Stimulated activated CD4-positive, alpha-beta T cell treated with anti-CD3 and anti-CD28 coated beads, Interleukin-1b, Interleukin-23, amount 100 ng/mL, for 48 hours (primary cell): ENCODE measurements around the gene PLPPR5.
"Not testable (repeated sequence)": the region's sequence is repeated elsewhere in the genome, so short reads cannot be mapped to it uniquely, and the experiment has no call there.

Experiments used
- DNase-seq: peaks from one replicate; pipeline ENCODE4 v3.0.0-alpha.2; 2020

Gene PLPPR5

GRCh38 chr1:99004861-99005442 is at the start of gene PLPPR5:
TSS of gene PLPPR5 (minus strand) at chr1:99004861. CDS start at chr1:99004671, 190 bp downstream.
- no peak for DNase-seq

DNA sequence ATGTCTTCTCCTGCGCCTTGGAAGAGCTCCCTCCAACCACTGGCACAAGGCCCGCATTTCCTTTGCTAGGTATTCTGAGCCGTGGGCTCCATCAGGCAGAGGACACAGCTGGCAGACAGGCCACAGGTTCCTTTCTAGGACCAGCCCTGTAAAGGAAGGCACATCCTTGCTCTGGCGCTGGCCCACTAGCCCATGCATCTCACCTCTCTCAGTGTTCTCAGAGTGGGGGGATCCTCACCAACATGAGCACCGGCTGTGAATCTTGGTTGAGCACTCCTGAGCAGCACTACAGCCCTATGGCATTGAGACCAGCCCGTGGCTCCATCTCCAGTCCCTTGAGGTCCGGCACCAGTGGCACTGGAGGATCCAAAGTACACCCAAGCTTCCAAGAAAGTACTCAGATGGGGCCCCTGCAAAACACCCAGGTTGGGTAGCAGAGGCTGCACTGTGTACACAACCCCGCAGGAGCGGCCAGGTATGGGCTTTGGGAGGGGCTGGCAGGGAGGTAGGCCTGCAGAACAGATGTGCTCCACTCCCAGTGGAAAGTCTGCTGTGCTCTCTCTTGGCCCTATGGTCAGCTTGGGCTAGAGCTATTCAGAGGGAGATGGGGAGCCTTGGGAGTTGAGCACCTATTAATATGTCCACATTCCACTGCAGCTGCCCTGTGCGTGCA is 47.1 kb upstream of the PLPPR5 start:
- no peak for DNase-seq

DNA sequence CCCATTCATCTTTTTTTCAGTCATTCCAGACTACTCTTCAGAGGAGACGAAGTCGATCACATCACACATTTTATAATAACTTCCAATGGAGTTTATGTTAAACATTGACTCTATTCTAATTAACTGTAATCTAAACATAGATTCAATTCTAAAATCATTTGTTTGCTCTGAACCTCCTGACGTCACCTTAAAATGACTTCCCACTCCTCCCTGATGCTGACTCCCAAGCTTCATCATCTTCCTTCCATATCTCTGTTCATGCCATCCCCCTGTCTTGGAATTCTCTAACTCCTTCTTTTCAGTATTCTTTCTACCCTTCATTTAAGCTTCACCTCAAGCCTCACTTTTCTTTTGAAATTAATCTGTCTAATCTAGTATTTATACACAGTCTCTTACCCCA is 45.1 kb upstream of the PLPPR5 start:
- no peak for DNase-seq

- not testable (repeated sequence) for DNase-seq
Measured at GRCh38 chr1:99036746-99037145, 32.1 kb upstream of the PLPPR5 start.

DNA sequence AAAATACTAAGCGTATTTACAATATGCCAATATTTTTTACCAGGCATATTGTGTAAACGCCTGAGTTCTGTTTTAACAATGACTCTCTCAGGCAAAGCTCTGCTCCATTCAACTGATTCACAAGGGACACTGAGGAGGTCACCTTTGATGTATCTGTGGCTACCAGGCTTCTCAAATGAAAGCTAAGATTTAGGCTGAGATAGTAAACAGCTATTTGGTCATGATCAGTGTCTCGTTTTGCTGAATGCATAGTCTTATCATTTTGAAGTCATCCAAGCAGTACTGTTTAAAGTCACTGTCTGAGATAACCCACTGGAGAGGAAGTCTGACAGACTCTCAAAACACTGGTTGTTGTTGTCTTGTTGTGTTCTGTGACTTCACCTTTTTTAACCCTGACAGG is 13.7 kb upstream of the PLPPR5 start:
- DNase-seq: no peak

DNA sequence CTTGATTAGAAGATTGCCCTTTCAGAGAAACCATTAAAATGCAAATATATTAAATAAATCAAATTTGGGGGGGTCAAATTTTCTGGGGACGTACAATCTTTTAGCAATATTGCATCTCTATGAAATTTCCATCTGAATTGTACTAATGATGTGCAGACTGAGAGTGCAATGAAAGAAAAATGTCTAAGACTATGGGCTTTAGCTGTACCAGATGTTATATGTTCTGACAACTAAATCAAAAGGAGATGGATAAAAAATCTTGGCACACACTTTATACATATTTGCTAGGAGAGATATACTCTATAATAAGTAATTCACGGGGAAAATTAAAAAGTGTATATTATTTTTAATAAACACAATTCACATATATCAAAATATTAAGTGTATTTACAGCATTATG is 13.0 kb upstream of the PLPPR5 start:
- no peak for DNase-seq

DNA sequence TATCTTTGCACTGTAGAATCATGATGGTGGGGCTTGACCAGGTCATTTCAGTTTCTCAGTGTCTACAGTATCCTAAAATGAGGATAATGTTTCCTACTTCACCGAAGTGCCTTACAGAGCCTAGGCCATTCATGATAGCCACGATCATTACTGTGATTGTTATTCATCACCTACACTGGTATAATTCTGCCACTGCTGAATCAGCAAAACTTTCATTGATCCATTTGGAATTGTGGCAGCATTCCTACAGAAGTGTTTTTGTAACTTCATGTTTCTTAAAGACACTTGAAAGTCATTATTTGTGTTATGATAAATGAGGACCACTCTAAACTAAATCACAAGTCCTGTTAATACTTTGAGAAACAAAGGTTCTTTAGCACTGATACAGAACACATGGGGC is 6.0 kb upstream of the PLPPR5 start:
- DNase-seq: no peak

- no peak for DNase-seq
Measured at GRCh38 chr1:99007366-99007765, 2.7 kb upstream of the PLPPR5 start.

GRCh38 chr1:99005537-99005942 is 879 bp upstream of the PLPPR5 start:
- no peak for DNase-seq

DNA sequence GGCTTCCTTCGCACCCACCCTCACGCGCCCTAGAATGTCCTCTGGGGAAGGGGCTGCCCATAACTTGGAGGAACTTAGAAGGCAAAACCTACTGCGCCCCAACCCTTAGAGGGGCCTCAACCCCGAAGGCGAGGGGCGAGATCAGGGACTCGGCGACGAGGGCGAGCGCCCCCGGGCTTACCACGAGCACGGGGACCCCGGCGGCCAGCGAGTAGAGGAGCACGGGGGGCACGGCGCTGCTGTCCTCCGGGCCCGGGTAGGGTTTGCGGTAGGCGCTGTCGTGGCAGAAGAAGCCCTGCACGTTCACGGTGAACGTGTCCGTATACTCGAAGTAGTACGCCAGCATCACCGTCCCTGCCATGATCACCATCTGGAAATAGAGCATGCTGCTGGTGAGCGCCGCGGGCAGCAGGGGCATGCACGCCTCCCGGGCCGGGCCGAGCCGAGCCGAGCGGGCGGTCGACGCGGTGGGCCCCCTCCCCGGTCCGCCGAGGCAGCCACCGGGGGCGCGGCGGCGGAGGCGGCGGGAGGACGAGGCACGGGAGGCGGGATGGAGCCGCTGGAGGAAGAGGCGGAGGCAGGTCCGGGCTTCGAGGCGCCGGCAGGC is 304 bp downstream of the PLPPR5 start:
- DNase-seq: peak; percentile 16

DNA sequence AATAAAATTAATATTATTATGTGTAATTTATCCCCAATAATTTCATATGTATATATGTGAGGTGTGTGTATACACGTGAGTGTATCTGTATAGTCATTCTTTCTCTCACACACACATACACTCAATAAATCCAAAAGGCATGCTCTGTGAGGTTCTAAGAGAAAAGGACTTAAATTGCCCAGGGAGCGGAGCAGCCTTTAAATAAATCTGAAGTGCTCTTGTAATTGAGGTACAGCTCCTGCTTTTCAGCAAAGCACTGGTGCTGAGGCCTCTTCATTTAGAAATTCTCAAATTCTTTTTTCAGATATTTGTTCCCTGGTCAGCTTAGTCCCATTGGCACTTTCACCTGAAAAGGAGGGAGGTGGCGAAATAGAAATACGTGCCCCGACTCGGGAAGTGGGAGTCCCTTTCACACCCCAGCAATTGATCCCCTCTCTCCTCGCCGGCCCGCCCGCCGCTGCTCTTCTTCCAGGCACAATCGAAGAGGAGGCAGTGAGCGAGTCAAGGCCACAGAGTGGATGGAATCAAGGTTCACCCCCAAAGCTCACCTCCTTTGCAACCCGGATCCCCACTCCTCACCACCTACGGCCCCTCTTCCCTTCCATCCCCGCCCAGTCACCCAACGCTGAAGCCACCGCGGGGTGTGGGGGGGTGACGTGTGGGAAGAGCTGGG is 944 bp downstream of the PLPPR5 start:
- DNase-seq: no peak

DNA sequence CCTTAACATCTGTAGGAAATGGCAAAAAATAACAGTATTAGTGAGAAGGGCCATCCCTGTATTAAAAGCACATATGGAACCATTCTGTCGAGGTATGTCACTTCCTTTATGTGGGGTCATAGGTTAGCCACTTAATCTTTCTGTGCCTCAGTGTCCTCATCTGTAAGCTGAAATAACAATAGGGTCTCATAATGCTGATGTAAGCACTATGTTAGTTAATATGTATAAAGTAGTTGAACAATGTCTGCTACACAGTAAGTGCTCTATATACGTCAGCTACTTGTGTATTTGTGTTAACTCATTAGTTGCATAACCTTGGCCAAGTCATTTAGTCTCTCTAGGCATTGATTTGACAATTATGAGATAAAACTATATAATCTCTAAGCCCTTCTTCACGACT is 11.8 kb downstream of the PLPPR5 start:
- DNase-seq: no peak

DNA sequence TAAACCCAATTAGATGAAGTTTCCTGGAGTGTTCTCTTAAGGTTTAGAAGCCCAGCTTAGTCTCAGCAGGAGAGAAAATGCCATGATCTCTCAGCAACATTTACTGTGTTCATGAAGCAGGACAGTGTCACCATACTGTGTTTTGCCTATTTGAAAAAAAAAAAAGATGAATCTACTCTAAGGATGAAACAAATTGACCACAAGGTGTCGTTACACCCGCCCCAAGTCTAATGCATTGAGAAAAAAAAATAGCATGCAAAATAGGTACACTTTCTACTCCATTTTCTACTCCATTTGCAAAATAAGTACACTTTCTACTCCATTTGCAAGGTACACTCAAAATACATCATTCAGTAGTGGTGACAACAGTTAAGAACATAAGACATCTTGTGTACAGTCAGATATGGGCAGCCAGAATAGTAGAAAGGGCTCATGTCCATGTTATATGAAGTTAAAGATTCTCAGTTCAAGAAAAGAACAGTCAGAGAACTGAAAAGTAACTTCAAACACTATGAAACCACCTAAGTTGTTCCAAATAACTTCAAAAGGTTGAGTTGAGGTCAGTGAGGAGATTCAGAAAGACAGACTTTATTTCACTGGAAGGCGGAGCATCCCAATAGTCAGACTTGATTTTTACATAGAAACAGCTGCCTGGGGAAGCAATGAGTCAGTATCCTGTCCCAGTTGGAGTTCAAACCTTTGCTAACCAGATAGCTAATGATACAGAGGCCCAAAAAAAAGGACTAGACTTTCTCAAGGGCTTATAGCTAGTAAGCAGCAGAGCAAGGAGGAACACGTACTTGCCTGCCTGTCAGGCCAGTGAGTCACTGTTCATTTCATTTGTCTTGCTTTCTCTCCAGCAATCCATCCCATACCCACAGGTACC is 13.3 kb downstream of the PLPPR5 start:
- DNase-seq: peak; percentile 41

- DNase-seq: no peak
Measured at GRCh38 chr1:98989556-98989907, 15.1 kb downstream of the PLPPR5 start.

DNA sequence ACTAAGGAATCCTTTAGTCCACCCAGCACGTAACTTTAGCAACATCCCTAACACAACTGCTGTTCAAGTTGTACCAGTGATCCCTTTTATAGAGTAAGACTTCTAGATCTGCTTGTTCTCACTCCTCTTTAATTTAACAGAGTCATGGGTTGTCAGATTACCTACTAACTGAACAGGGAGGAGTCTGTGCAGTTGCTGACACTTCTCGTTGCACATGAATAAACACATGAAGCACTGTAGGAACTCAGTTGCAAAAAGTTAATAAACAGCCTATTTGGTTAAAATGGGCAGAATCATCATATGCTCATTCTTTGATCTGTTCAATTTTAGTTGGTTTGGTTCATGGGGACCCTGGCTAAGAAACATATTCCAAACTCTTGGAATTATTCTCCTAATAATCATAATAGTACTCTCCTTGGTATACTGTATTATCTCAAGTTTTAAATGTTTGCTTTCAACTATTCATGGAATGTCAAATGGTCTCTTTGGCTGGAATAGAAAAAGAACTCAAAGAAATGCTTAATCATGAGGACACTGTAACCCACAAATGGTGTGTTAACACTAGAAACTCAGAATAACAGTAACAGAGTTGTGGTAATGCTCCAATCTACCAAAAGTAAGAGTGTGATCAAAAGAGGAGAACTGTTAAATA is 15.6 kb downstream of the PLPPR5 start:
- DNase-seq: no peak

DNA sequence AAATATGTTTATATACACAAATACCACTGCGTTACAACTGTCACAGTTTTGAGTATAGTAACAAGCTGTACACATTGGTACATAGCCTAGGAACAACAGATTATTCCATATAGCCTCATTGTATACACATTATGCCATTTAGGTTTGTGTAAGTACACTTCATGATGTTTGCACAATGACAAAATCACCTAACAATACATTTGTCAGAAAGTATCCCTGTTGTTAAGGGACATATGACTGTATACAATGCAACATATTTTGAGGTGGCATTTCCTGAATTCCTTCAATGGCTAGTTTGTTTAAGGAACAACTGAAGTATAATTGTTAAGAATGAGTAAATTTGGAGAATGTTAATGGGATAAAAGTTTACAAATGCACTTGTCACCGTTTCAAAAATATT is 19.0 kb downstream of the PLPPR5 start:
- no peak for DNase-seq

DNA sequence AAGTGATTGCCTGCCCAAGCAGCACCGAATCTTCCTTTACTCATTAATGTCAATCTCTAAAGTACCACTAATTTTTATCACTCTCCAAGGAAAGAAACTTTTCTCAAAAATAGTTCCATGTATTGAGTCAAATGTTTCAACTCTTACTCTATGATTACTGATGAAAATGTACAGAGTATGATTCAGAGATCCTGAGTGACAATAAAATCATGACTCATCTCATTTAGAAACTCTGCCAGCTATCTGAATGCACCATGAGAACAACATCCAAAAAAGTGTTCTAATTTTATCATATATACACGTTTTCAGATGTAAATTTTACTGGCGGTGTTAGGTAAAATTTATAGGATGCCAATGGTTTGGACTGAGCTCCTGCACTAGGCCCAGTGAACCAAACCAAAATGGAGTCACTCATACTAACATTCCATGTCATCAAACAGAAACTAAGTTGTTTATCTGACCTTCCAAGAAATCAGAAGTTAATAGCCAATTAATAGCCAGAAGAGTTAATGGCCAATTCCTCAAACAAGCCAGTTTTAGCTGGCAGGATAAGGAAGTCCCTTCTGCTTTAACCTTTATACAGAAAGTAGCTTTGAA is 22.6 kb downstream of the PLPPR5 start:
- no peak for DNase-seq

GRCh38 chr1:98979463-98979862 is 25.2 kb downstream of the PLPPR5 start:
- no peak for DNase-seq

- no peak for DNase-seq
Measured at GRCh38 chr1:98975810-98976209, 28.9 kb downstream of the PLPPR5 start.

DNA sequence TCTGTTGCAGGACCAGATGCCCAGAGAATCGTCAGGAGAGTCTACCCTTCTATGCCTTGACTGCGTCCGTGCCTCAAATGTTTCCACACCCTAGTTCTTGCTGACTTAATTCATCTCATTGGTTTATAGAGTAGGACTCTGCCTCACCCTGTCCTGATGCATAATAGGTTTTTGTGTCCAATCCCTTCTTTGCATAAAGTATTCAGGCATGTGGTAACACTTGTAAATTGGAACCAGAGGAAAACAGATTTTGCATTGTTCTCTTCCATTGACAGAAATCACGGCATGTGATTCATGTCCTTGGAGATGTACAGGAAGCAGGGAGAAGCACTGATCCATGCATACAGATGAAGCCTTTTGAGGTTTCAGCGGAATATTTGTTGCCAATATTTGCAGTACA is 29.5 kb downstream of the PLPPR5 start:
- DNase-seq: no peak

- no peak for DNase-seq
Measured at GRCh38 chr1:98969798-98970490, 34.7 kb downstream of the PLPPR5 start.
